ENCODE results near the gene PIBF1. TPM values are rescaled to one million over a fixed set of nuclear protein-coding genes. Genes with fewer than 3 reads are reported as not detected.

PIBF1 gene
- total RNA-seq, 1 experiment from 2014 or later = 12.9 TPM

- H3K36me3 Mint-ChIP-seq = no peaks in the 10 kb centered on the region
- CTCF ChIA-PET = no interaction called here
- DNase-seq (ENCODE audit: low spot score) (no peak), ATAC-seq (no peak)
- H3K27ac Mint-ChIP-seq = no peak overlapping the region
- H3K4me1 Mint-ChIP-seq = peaks cover 62% of the 10 kb centered on the region
- POLR2A ChIA-PET = interaction anchor here (0.7 kb wide), 1 partner anchor 36 kb away, joined by 3 read pairs; no protein-coding TSS in a partner anchor
- no peaks in the 10 kb centered on the region for H3K9me3 Mint-ChIP-seq
- H3K27me3 Mint-ChIP-seq (ENCODE audit: low read depth) = peaks cover 63% of the 10 kb centered on the region
- TF ChIP-seq PRDM15 (CRISPR knock-in tag; IDR thresholded peaks at IDR 0.05) (no peak), MAX (CRISPR knock-in tag; IDR thresholded peaks at IDR 0.05) (no peak), CTCF (IDR thresholded peaks at IDR 0.05) (no peak), NFYB (CRISPR knock-in tag; conservative IDR thresholded peaks at IDR 0.05; ENCODE audit: low read depth) (no peak), PREB (CRISPR knock-in tag; IDR thresholded peaks at IDR 0.05; ENCODE audit: borderline replicate concordance) (no peak), FOXP4 (CRISPR knock-in tag; IDR thresholded peaks at IDR 0.05) (no peak), FOXJ3 (CRISPR knock-in tag; IDR thresholded peaks at IDR 0.05; ENCODE audit: borderline replicate concordance) (no peak), FOXK1 (CRISPR knock-in tag; IDR thresholded peaks at IDR 0.05) (no peak), ATF2 (CRISPR knock-in tag; IDR thresholded peaks at IDR 0.05; ENCODE audit: borderline replicate concordance, low read depth) (no peak), IRF1 (CRISPR knock-in tag; IDR thresholded peaks at IDR 0.05) (no peak), TEAD1 (CRISPR knock-in tag; IDR thresholded peaks at IDR 0.05) (no peak), CREB1 (CRISPR knock-in tag; IDR thresholded peaks at IDR 0.05) (no peak), ATF6 (CRISPR knock-in tag; IDR thresholded peaks at IDR 0.05) (no peak), ESRRA (CRISPR knock-in tag; IDR thresholded peaks at IDR 0.05; ENCODE audit: borderline replicate concordance) (no peak), ZNF532 (CRISPR knock-in tag; IDR thresholded peaks at IDR 0.05; ENCODE audit: borderline replicate concordance) (no peak), SMAD4 (CRISPR knock-in tag; IDR thresholded peaks at IDR 0.05) (no peak)
- no peak overlapping the region for H3K4me3 Mint-ChIP-seq
Observed at GRCh38 chr13:73063166-73063565, 281.2 kb downstream of the PIBF1 start.

Measured in WTC11 (cell line).